ENCODE results near the gene TRHDE.
"Not testable (repeated sequence)": the region's sequence is repeated elsewhere in the genome, so short reads cannot be mapped to it uniquely, and the experiment has no call there.

The TRHDE gene

GRCh38 chr12:72681028-72681427 is 408.9 kb downstream of the TRHDE start:
- FAIRE-seq = no peak
- DNase-seq (ENCODE audit: insufficient read length, low spot score) = no peak
- TF ChIP-seq PAX5 (IDR thresholded peaks at IDR 0.05; ENCODE audit: insufficient read depth, low read length, severe bottlenecking) (no peak), POU2F2 (IDR thresholded peaks at IDR 0.05; ENCODE audit: low read depth, low read length) (no peak), SPI1 (IDR thresholded peaks at IDR 0.05; ENCODE audit: low read depth, low read length) (no peak), TAF1 (IDR thresholded peaks at IDR 0.05; ENCODE audit: low read depth, low read length) (no peak), POLR2AphosphoS5 (IDR thresholded peaks at IDR 0.05; ENCODE audit: low read depth, low read length) (no peak), POLR2A (IDR thresholded peaks at IDR 0.05; ENCODE audit: low read depth, low read length) (no peak)

- TF ChIP-seq PAX5 (IDR thresholded peaks at IDR 0.05; ENCODE audit: insufficient read depth, low read length, severe bottlenecking) = no peak
- no peak for TF ChIP-seq POLR2A (IDR thresholded peaks at IDR 0.05; ENCODE audit: low read depth, low read length)
- TF ChIP-seq POU2F2 (IDR thresholded peaks at IDR 0.05; ENCODE audit: low read depth, low read length) = no peak
- no peak for TF ChIP-seq TAF1 (IDR thresholded peaks at IDR 0.05; ENCODE audit: low read depth, low read length)
- TF ChIP-seq SPI1 (IDR thresholded peaks at IDR 0.05; ENCODE audit: low read depth, low read length) = no peak
- TF ChIP-seq POLR2AphosphoS5 (IDR thresholded peaks at IDR 0.05; ENCODE audit: low read depth, low read length) = no peak
- no peak for FAIRE-seq
- no peak for DNase-seq (ENCODE audit: insufficient read length, low spot score)
Observed at GRCh38 chr12:72684491-72684890, 412.3 kb downstream of the TRHDE start.

- FAIRE-seq (no peak), DNase-seq (ENCODE audit: insufficient read length, low spot score) (no peak)
- TF ChIP-seq POLR2A (IDR thresholded peaks at IDR 0.05; ENCODE audit: low read depth, low read length) (no peak), SPI1 (IDR thresholded peaks at IDR 0.05; ENCODE audit: low read depth, low read length) (no peak), POU2F2 (IDR thresholded peaks at IDR 0.05; ENCODE audit: low read depth, low read length) (no peak), PAX5 (IDR thresholded peaks at IDR 0.05; ENCODE audit: insufficient read depth, low read length, severe bottlenecking) (no peak)
Observed at GRCh38 chr12:72692338-72692737, 420.2 kb downstream of the TRHDE start.

- TF ChIP-seq POLR2AphosphoS5 (IDR thresholded peaks at IDR 0.05; ENCODE audit: low read depth, low read length) (no peak), POU2F2 (IDR thresholded peaks at IDR 0.05; ENCODE audit: low read depth, low read length) (no peak), TAF1 (IDR thresholded peaks at IDR 0.05; ENCODE audit: low read depth, low read length) (no peak), SPI1 (IDR thresholded peaks at IDR 0.05; ENCODE audit: low read depth, low read length) (no peak), POLR2A (IDR thresholded peaks at IDR 0.05; ENCODE audit: low read depth, low read length) (no peak)
- no peak for DNase-seq (ENCODE audit: insufficient read length, low spot score)
- FAIRE-seq = no peak
Observed at GRCh38 chr12:72694193-72694592, 422.0 kb downstream of the TRHDE start.

- FAIRE-seq = no peak
- no peak for DNase-seq (ENCODE audit: insufficient read length, low spot score)
- TF ChIP-seq POLR2AphosphoS5 (IDR thresholded peaks at IDR 0.05; ENCODE audit: low read depth, low read length) (no peak), POU2F2 (IDR thresholded peaks at IDR 0.05; ENCODE audit: low read depth, low read length) (no peak), TAF1 (IDR thresholded peaks at IDR 0.05; ENCODE audit: low read depth, low read length) (no peak)
Observed at GRCh38 chr12:72699362-72699761, 427.2 kb downstream of the TRHDE start.

- FAIRE-seq; DNase-seq (ENCODE audit: insufficient read length, low spot score): not testable (repeated sequence)
Observed at GRCh38 chr12:72712025-72712424, 439.9 kb downstream of the TRHDE start.

GRCh38 chr12:72716221-72716620 is 444.1 kb downstream of the TRHDE start:
- no peak for TF ChIP-seq POLR2A (IDR thresholded peaks at IDR 0.05; ENCODE audit: low read depth, low read length)
- no peak for TF ChIP-seq PAX5 (IDR thresholded peaks at IDR 0.05; ENCODE audit: insufficient read depth, low read length, severe bottlenecking)
- no peak for TF ChIP-seq POU2F2 (IDR thresholded peaks at IDR 0.05; ENCODE audit: low read depth, low read length)
- FAIRE-seq = no peak
- no peak for DNase-seq (ENCODE audit: insufficient read length, low spot score)

- no peak for TF ChIP-seq POLR2A (IDR thresholded peaks at IDR 0.05; ENCODE audit: low read depth, low read length)
- TF ChIP-seq SPI1 (IDR thresholded peaks at IDR 0.05; ENCODE audit: low read depth, low read length) = no peak
- TF ChIP-seq PAX5 (IDR thresholded peaks at IDR 0.05; ENCODE audit: insufficient read depth, low read length, severe bottlenecking) = no peak
- no peak for TF ChIP-seq TAF1 (IDR thresholded peaks at IDR 0.05; ENCODE audit: low read depth, low read length)
- no peak for TF ChIP-seq POU2F2 (IDR thresholded peaks at IDR 0.05; ENCODE audit: low read depth, low read length)
- no peak for TF ChIP-seq POLR2AphosphoS5 (IDR thresholded peaks at IDR 0.05; ENCODE audit: low read depth, low read length)
Observed at GRCh38 chr12:72717036-72717435, 444.9 kb downstream of the TRHDE start.

More at GRCh38 chr12:72717036-72717435, 444.9 kb downstream of the TRHDE start:
- FAIRE-seq (no peak), DNase-seq (ENCODE audit: insufficient read length, low spot score) (no peak)
